Omental fat pad (tissue), 4 donors: ENCODE measurements around the gene PDRG1. TPM values are rescaled to one million over a fixed set of nuclear protein-coding genes. Genes with fewer than 3 reads are reported as not detected.

Source experiments
- ATAC-seq: fragments of 150-250 bp; one replicate; pipeline ENCODE4 v1.9.1; 2016; ENCODE audit warnings: mild to moderate bottlenecking, moderate library complexity; ENCODE audit not compliant: low FRiP score
- DNase-seq: peaks from one replicate; pipeline ENCODE4 v3.0.0-alpha.2; 2019; ENCODE audit warnings: low spot score
- total RNA-seq, 4 donors: library from RNA; depleted of rRNA; stranded (reverse); fragments of >200 nt; gene quantifications; one replicate each; pipeline ENCODE4 v1.1.0, GENCODE V29; 2016
- TF ChIP-seq, protein P1 (sequence below), 3 donors: fragments of 450-650 bp; IDR thresholded peaks; one replicate each; pipeline ENCODE4 v1.5.1; 2016 to 2017; ENCODE audit warnings: antibody characterized with exemption in 3 of 3, mild to moderate bottlenecking in 3 of 3, moderate library complexity in 2 of 3

PDRG1 gene
- 1 to 10 TPM; 6.7 to 9.2 (median 7.4) TPM for total RNA-seq

DNA sequence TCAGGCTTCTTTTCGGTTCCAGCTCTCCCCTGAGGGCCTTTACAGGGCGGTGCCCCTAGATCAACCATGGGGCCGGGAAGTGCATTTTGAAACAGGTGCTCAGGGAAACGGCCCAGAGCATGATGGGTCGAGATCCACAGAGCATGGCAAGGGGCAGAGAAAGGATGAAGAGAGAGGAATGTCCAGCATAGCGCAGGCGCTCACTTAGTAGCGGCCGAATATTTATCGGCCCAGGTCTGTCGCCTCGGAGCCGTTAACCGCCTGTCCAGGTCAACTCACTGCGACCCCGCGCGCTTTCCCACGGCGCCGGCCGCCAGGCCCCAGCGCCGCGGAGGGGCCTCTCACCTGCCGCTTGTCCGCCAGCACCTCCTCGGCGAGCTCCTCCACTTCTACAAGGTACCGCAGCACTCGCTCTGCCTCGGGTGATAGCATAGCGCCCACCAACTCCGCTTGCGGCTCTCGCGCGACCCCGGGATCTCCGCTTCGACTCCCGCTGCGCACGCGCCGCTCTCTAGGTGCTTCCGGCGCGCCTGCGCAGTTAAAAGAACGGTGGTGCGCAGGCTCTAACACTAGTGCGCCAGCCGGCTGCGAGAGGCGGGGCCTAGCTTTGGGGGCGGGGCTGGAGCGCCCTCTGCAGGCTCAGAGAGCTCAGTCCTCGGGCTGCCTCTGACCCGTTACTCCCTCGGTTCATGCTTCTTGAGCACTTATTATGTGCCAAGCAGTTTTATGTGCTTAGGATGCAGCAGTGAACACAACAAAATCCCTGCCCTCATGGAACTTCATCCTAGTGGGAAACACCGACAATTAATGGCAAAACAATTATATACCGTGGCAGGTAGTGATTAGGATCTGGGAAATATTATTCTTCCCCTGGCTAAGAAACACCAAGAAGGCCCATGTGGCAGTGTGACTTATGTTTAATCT lies at the start of gene PDRG1:
Gene PDRG1, minus strand, starts transcription at position 517 of the 924 bp plus-strand sequence. Its CDS starts 85 bp downstream, at position 432.
- TF ChIP-seq, protein P1, sequence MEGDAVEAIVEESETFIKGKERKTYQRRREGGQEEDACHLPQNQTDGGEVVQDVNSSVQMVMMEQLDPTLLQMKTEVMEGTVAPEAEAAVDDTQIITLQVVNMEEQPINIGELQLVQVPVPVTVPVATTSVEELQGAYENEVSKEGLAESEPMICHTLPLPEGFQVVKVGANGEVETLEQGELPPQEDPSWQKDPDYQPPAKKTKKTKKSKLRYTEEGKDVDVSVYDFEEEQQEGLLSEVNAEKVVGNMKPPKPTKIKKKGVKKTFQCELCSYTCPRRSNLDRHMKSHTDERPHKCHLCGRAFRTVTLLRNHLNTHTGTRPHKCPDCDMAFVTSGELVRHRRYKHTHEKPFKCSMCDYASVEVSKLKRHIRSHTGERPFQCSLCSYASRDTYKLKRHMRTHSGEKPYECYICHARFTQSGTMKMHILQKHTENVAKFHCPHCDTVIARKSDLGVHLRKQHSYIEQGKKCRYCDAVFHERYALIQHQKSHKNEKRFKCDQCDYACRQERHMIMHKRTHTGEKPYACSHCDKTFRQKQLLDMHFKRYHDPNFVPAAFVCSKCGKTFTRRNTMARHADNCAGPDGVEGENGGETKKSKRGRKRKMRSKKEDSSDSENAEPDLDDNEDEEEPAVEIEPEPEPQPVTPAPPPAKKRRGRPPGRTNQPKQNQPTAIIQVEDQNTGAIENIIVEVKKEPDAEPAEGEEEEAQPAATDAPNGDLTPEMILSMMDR (IDR thresholded peaks at IDR 0.05): peak in 1 of 3 donors; percentile 75
- ATAC-seq: peak; percentile 99
- DNase-seq: peak; percentile 89

DNA sequence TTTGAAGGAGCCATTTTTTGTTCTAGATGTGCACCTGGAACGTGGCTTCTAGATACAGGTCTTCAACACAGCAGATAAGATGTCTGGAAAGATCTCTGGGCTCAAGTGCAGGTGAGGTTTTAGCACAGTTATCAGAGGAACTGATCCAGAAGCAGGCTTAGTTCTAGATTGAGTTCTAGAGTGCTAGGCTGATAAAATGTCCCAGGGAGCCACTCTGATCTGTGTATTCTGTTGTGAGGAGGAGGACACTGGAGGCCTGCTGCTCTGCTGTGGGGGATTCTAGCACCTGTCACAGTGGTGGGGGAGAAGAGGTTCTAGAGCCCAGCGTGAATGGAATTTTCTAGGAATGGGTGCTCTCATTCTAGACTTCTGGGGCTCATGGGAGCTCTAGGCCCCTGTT lies 46.4 kb upstream of the PDRG1 start:
- no peak for DNase-seq
- no peak for ATAC-seq
- TF ChIP-seq, protein P1 (IDR thresholded peaks at IDR 0.05): no peak

DNA sequence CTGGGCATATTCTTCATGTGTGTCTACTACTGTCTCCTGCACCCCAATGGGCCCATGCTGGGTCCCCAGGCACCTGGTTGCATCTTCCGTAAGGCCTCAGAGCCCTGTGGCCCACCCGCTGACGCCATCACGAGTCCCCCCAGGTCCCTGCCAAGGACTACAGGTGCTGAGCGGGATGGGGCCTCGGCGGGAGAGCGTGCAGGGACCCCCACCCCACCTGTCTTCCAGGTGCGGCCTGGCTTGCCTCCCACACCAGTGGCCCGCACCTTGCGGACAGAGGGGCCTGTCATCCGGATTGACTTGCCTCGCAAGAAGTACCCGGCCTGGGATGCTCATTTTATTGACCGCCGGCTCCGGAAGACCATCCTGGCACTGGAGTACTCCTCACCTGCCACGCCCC lies 45.1 kb upstream of the PDRG1 start:
- DNase-seq: no peak
- ATAC-seq: no peak
- TF ChIP-seq, protein P1 (IDR thresholded peaks at IDR 0.05): no peak

DNA sequence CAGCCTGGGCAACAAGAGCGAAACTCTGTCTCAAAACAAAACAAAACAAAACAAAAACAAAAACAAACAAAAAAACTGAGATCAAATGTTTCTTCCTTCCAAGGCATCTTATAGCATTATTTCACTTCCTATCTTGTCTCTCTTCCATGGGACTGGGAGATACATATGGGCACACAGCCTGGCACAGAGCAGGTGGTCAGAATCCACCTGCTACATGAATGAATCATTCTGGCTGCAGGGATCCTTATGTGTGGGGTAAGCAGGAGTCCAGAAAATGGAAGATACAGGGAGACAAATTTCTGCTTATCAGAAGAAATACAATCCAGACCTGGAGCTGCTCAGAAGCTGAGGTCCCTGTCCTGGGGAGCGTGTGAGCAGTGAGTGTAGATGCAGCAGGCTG lies 40.2 kb upstream of the PDRG1 start:
- TF ChIP-seq, protein P1 (IDR thresholded peaks at IDR 0.05): no peak
- no peak for DNase-seq
- ATAC-seq: no peak

DNA sequence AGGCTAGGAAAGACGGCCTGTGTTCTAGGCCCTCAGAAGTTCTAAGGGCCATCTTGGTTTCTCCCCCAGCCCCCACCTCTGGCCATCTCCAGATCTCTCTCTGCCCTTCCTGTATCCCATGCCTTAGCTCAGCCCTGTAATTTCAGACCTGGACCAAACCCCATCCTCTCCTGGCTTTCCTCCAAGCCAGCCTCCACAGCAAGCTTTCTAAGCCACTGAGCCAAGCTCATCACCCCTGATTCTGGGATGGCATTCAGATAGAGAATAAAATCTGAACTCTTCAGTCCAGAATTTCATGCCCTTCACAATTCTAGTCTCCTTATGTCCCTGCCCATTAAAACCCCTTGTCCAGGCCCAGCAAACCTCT lies 39.5 kb upstream of the PDRG1 start:
- TF ChIP-seq, protein P1 (IDR thresholded peaks at IDR 0.05): no peak
- ATAC-seq (no peak), DNase-seq (no peak)

DNA sequence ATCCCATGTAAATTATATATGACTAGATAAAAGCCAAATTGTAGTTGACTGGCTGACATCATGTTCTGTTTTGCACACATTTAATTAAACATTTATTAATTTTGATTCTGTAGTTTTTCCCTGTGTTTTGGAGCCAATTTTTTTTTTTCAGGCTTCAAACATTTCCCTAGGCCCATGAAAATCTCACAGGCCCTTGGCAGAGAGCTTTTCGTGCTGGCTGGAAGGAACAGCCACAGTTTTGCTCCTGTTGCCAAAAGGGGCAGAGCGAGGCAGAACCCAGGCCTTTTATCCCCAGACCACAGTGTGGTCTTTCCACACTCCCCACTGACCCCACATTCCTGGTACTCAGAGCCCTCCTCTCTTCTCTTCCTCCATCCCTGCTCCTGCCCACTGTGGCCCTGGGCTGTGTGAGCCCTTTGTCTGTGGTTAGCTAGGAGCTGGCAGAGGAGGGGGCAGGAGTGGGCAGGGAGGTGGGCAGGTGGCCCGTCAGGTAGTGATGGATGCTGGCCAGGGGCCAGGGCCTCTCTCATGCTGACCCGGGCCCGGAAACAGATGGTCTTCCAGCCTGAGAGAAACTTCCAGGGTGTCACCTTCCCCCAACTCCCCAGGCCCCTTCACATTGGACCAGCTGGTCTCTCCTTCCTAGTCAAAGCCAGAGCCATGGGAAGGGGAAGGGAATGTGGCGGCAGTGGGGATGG lies 38.9 kb upstream of the PDRG1 start:
- no peak for ATAC-seq
- TF ChIP-seq, protein P1 (IDR thresholded peaks at IDR 0.05): no peak

More for the DNA sequence above, 38.9 kb upstream of the PDRG1 start:
- DNase-seq: no peak
